ENCODE data around the gene DCST2. TPM values are rescaled to one million over a fixed set of nuclear protein-coding genes. Genes with fewer than 3 reads are reported as not detected.
A peak's percentile ranks its signal among the peaks of the same experiment; 100 is the strongest.

The DCST2 gene
- total RNA-seq, 4 donors from 2014 or later = 0.07 to 1.6 TPM; not detected in 2

GRCh38 chr1:154969860-154970452, 63.6 kb downstream of the DCST2 start:
- no peak for TF ChIP-seq POLR2A (IDR thresholded peaks at IDR 0.05)
- no peak for TF ChIP-seq CTCF (IDR thresholded peaks at IDR 0.05)
- H3K9me3 ChIP-seq = no peaks in the 10 kb centered on the region
- peak overlapping the region; percentile 99 for H3K27ac ChIP-seq
- DNase-seq = peak; percentile 56 to 58
- intact Hi-C loops (cut with DNase I; ENCODE audit: low total_unique reads) = no loop called here
- H3K4me3 ChIP-seq = peak overlapping the region; percentile 30 to 37
- H3K27me3 ChIP-seq = no peaks in the 10 kb centered on the region
- no peaks in the 10 kb centered on the region for H3K36me3 ChIP-seq
- H3K4me1 ChIP-seq = peaks cover 3 to 8% of the 10 kb centered on the region in 2 donors

- intact Hi-C loops (cut with DNase I; ENCODE audit: low total_unique reads) = no loop called here
- H3K27me3 ChIP-seq = no peaks in the 10 kb centered on the region
- no peaks in the 10 kb centered on the region for H3K9me3 ChIP-seq
- no peak for DNase-seq
- peak overlapping the region in 1 of 2 donors; percentile 37 for H3K4me3 ChIP-seq
- TF ChIP-seq CTCF (IDR thresholded peaks at IDR 0.05) (no peak), POLR2A (IDR thresholded peaks at IDR 0.05) (no peak)
- peaks cover 3 to 8% of the 10 kb centered on the region in 2 donors for H3K4me1 ChIP-seq
- peak overlapping the region; percentile 99 for H3K27ac ChIP-seq
- H3K36me3 ChIP-seq = no peaks in the 10 kb centered on the region
Observed at GRCh38 chr1:154969246-154969645, 64.3 kb downstream of the DCST2 start.

- TF ChIP-seq POLR2A (IDR thresholded peaks at IDR 0.05) (no peak), CTCF (IDR thresholded peaks at IDR 0.05) (no peak)
- no peaks in the 10 kb centered on the region for H3K36me3 ChIP-seq
- H3K4me1 ChIP-seq = peaks cover 3 to 8% of the 10 kb centered on the region in 2 donors
- no peaks in the 10 kb centered on the region for H3K27me3 ChIP-seq
- H3K27ac ChIP-seq = peak overlapping the region; percentile 99
- DNase-seq = no peak
- H3K9me3 ChIP-seq = no peaks in the 10 kb centered on the region
- no peak overlapping the region for H3K4me3 ChIP-seq
- intact Hi-C loops (cut with DNase I; ENCODE audit: low total_unique reads) = no loop called here
Observed at GRCh38 chr1:154968731-154969130, 64.8 kb downstream of the DCST2 start.

Small RNAs within 50 kb of the gene (microRNA-seq; reads per million reads assigned to microRNA genes)
- not detected for gene MIR4258 (ENCODE audit: borderline microRNAs expressed, borderline replicate concordance)

Small RNAs within 50 kb of the gene (small RNA-seq; reads per million reads assigned to genes)
- gene MIR4258 = not detected

Other genes starting within 250 kb of the DCST2 start
- gene KCNN3, start 163.5 kb downstream of the DCST2 start, total RNA-seq = 10 to 100 TPM in 3 of 4 donors, 1 to 10 TPM in 1; 7.1 to 35.5 (median 12.1) TPM
- 10 to 100 TPM in 1 of 4 donors, 1 to 10 TPM in 3; 2.6 to 21.2 (median 6.4) TPM for gene PMVK, start 97.1 kb downstream of the DCST2 start, total RNA-seq
- 100 to 1,000 TPM in 1 of 4 donors, 10 to 100 TPM in 3; 34.4 to 151 (median 88.6) TPM for gene PBXIP1, start 77.7 kb downstream of the DCST2 start, total RNA-seq
- 10 to 100 TPM in 3 of 4 donors, 1 to 10 TPM in 1; 10.0 to 36.4 (median 15.9) TPM for gene PYGO2, start 72.0 kb downstream of the DCST2 start, total RNA-seq
- 100 to 1,000 TPM in 2 of 4 donors, 10 to 100 TPM in 2; 93.5 to 149 (median 101) TPM for gene SHC1, start 63.0 kb downstream of the DCST2 start, total RNA-seq
- gene CKS1B, start 59.1 kb downstream of the DCST2 start, total RNA-seq = 10 to 100 TPM; 14.1 to 52.7 (median 22.8) TPM
- 10 to 100 TPM; 12.6 to 33.8 (median 20.7) TPM for gene FLAD1, start 50.4 kb downstream of the DCST2 start, total RNA-seq
- under 1 TPM in 1 of 4 donors, not detected in 3; 0.83 TPM for gene LENEP, start 40.2 kb downstream of the DCST2 start, total RNA-seq
- gene ZBTB7B, start 31.0 kb downstream of the DCST2 start, total RNA-seq = 10 to 100 TPM in 2 of 4 donors, 1 to 10 TPM in 2; 3.8 to 53.4 (median 11.9) TPM
- gene DCST1, start within 50 bp of the DCST2 start, total RNA-seq = 1 to 10 TPM in 2 of 4 donors, not detected in 2; 1.1 to 3.5 TPM
- 100 to 1,000 TPM in 3 of 4 donors, 10 to 100 TPM in 1; 58.6 to 270 (median 153) TPM for gene ADAM15, start 17.5 kb upstream of the DCST2 start, total RNA-seq
- gene EFNA4, start 30.0 kb upstream of the DCST2 start, total RNA-seq = 1 to 10 TPM in 2 of 4 donors, not detected in 2; 8.0 to 8.4 TPM
- gene EFNA3, start 45.1 kb upstream of the DCST2 start, total RNA-seq = 1 to 10 TPM in 3 of 4 donors, not detected in 1; 3.2 to 7.6 (median 3.3) TPM
- 10 to 100 TPM; 22.3 to 58.5 (median 36.5) TPM for gene EFNA1, start 94.1 kb upstream of the DCST2 start, total RNA-seq
- 10 to 100 TPM in 3 of 4 donors, under 1 TPM in 1; 0.26 to 24.0 (median 21.8) TPM for gene SLC50A1, start 102.1 kb upstream of the DCST2 start, total RNA-seq
- gene DPM3, start 106.8 kb upstream of the DCST2 start, total RNA-seq = 10 to 100 TPM; 36.1 to 94.4 (median 85.4) TPM
- gene KRTCAP2, start 139.5 kb upstream of the DCST2 start, total RNA-seq = 100 to 1,000 TPM in 1 of 4 donors, 10 to 100 TPM in 2, 1 to 10 TPM in 1; 1.5 to 200 (median 62.5) TPM
- 1 to 10 TPM in 3 of 4 donors, under 1 TPM in 1; 0.26 to 4.6 (median 2.5) TPM for gene TRIM46, start 140.1 kb upstream of the DCST2 start, total RNA-seq
- gene THBS3, start 174.1 kb upstream of the DCST2 start, total RNA-seq = 100 to 1,000 TPM in 1 of 4 donors, 10 to 100 TPM in 3; 11.8 to 101 (median 38.3) TPM
- 10 to 100 TPM in 3 of 4 donors, 1 to 10 TPM in 1; 9.7 to 62.4 (median 26.0) TPM for gene MTX1, start 174.9 kb upstream of the DCST2 start, total RNA-seq
- 10 to 100 TPM in 2 of 4 donors, 1 to 10 TPM in 2; 5.3 to 28.2 (median 11.7) TPM for gene ENTREP3, start 221.7 kb upstream of the DCST2 start, total RNA-seq
- 10 to 100 TPM in 3 of 4 donors, 1 to 10 TPM in 1; 10.0 to 44.4 (median 29.2) TPM for gene SCAMP3, start 228.6 kb upstream of the DCST2 start, total RNA-seq
- gene CLK2, start 239.7 kb upstream of the DCST2 start, total RNA-seq = 10 to 100 TPM; 25.4 to 75.3 (median 39.3) TPM
- gene HCN3, start 243.7 kb upstream of the DCST2 start, total RNA-seq = 1 to 10 TPM in 2 of 4 donors, not detected in 2; 4.2 to 5.5 TPM